Progenitor cell of endocrine pancreas (in vitro differentiated cells): Measurements from ENCODE around the gene INPP5D. TPM values are rescaled to one million over a fixed set of nuclear protein-coding genes. Genes with fewer than 3 reads are reported as not detected.
"Not testable (repeated sequence)": the region's sequence is repeated elsewhere in the genome, so short reads cannot be mapped to it uniquely, and the experiment has no call there.

Source experiments
- DNase-seq: peaks from one replicate; pipeline ENCODE4 v3.0.0; 2021; ENCODE audit warnings: low spot score; ENCODE audit not compliant: unreplicated experiment
- H3K27ac Mint-ChIP-seq: 2 replicates; pipeline ENCODE4 v1.8.0; 2021; ENCODE audit warnings: mild to moderate bottlenecking, moderate library complexity, mixed read lengths
- H3K27me3 Mint-ChIP-seq: 2 replicates; pipeline ENCODE4 v1.8.0; 2021; ENCODE audit warnings: mixed read lengths
- H3K36me3 Mint-ChIP-seq: 2 replicates; pipeline ENCODE4 v1.8.0; 2022; ENCODE audit warnings: mixed read lengths; ENCODE audit not compliant: insufficient read depth
- H3K4me1 Mint-ChIP-seq: 2 replicates; pipeline ENCODE4 v1.8.0; 2021; ENCODE audit warnings: low read depth, mixed read lengths
- H3K4me3 Mint-ChIP-seq: 2 replicates; pipeline ENCODE4 v1.8.0; 2021; ENCODE audit warnings: low read depth, mild to moderate bottlenecking, moderate library complexity, mixed read lengths
- H3K9me3 Mint-ChIP-seq: 2 replicates; pipeline ENCODE4 v1.8.0; 2021; ENCODE audit warnings: low read depth, mixed read lengths
- total RNA-seq: library from RNA; stranded (reverse); gene quantifications from 2 replicates; pipeline ENCODE4 v1.2.1, GENCODE V29; 2021
- TF ChIP-seq, protein P1 (sequence below): fragments of 200-600 bp; sonication (generic); IDR thresholded peaks from one replicate; pipeline ENCODE4 v1.5.0; 2021; ENCODE audit warnings: antibody characterized with exemption, mild to moderate bottlenecking; ENCODE audit not compliant: unreplicated experiment

INPP5D gene
- total RNA-seq, 1 donor from 2014 or later: 5.3 TPM

DNA sequence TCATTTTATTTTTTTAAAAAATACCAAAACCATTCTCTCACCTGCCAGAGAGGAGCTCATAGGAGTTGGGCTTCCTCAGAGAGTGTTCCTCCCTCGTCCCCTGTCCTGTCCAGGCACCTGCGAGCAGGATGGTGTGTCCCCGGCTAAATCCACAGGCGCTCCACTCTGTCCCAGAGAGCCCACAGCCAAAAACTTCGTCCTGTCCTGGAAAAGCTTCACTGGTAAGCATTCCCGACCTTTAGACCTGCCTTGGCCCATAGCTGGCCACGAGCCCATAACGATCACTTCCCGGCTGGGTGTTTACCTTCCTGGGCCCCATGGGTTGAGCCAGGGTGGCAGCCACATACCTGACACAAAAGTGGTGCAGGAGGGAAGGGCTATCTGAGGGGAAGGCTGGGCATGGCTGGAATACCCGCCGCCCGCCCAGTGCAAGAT lies 47.1 kb upstream of the INPP5D start, which contains the start of gene NGEF:
Gene NGEF (minus strand): TSS at position 230 of the 435 bp plus-strand sequence. CDS start 38,366 bp downstream, outside the sequence.
- Mint-ChIP-seq H3K4me1 (peaks cover 2% of the 10 kb centered on the region), H3K27ac (no peak within 1 kb of the TSS), H3K9me3 (peaks cover 4% of the 10 kb centered on the region), H3K27me3 (no peaks in the 10 kb centered on the region), H3K4me3 (no peak within 1 kb of the TSS), H3K36me3 (no peaks in the 10 kb centered on the region)
- TF ChIP-seq, protein P1, sequence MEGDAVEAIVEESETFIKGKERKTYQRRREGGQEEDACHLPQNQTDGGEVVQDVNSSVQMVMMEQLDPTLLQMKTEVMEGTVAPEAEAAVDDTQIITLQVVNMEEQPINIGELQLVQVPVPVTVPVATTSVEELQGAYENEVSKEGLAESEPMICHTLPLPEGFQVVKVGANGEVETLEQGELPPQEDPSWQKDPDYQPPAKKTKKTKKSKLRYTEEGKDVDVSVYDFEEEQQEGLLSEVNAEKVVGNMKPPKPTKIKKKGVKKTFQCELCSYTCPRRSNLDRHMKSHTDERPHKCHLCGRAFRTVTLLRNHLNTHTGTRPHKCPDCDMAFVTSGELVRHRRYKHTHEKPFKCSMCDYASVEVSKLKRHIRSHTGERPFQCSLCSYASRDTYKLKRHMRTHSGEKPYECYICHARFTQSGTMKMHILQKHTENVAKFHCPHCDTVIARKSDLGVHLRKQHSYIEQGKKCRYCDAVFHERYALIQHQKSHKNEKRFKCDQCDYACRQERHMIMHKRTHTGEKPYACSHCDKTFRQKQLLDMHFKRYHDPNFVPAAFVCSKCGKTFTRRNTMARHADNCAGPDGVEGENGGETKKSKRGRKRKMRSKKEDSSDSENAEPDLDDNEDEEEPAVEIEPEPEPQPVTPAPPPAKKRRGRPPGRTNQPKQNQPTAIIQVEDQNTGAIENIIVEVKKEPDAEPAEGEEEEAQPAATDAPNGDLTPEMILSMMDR: no peak
- DNase-seq: no peak

DNA sequence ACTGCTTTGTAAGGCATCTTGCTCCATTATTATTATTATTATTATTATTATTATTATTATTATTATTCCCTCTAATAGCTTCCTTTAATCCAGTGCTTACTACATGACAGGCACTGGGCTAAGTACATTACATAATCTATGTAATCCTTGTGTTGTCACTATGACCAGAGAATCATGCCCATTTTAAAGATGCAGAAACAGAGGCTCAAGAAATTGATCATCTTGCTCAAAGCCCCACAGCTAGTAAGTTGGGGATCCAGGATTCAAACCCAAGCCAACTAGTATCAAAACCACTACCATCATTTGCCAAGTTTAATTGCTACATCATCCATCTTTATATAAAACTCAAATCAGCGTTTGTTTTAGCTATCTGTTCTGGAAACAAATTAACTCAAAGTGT lies 46.5 kb upstream of the INPP5D start:
- Mint-ChIP-seq H3K4me1 (peaks cover 2% of the 10 kb centered on the region), H3K27ac (no peak overlapping the region), H3K27me3 (no peaks in the 10 kb centered on the region), H3K36me3 (no peaks in the 10 kb centered on the region), H3K4me3 (no peak overlapping the region), H3K9me3 (peaks cover 4% of the 10 kb centered on the region)
- TF ChIP-seq, protein P1: no peak
- DNase-seq: no peak

DNA sequence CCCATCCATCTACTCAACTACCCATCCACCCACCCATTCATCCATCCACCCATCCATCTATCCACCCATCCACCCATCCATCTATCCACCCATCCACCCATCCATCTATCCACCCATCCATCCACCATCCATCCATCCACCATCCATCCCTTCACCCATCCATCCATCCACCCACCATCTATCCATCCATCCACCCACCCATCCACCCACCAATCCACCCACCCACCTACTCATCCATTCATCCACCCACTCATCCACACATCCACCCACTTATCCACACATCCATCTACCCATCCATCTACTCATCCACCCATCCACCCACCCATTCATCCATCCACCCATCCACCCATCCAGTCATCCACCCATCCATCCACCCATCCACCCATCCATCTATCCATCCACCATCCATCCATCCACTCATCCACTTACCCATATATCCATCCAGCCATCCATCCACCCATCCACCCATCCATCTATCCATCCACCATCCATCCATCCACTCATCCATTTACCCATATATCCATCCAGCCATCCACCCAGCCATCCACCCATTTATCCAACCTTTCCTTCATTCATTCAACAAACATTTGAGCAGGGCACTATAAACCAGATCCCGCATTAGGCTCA lies 45.0 kb upstream of the INPP5D start:
- Mint-ChIP-seq H3K9me3 (peaks cover 4% of the 10 kb centered on the region), H3K27me3 (no peaks in the 10 kb centered on the region), H3K27ac (no peak overlapping the region), H3K36me3 (no peaks in the 10 kb centered on the region), H3K4me1 (peaks cover 2% of the 10 kb centered on the region), H3K4me3 (no peak overlapping the region)
- TF ChIP-seq, protein P1: no peak
- DNase-seq: no peak

DNA sequence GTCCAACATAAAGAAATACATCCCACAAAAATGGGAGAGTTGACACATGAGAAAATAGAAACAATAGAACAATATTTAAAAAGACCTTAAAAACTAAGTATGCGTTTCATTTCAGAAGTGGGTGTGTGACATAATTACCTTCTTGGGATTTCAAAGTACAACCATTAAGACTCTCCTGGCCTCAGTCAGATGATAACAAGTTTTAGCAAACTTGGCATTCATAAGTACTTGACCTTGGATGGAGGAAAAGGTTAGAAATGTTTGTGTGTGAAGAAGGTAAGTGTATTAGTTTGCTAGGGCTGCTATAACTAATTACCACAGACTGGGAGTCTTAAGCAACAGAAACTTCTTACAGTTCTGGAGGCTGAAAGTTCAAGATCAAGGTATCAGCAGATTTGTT lies 42.2 kb upstream of the INPP5D start:
- H3K27me3 Mint-ChIP-seq: no peaks in the 10 kb centered on the region
- no peak overlapping the region for H3K27ac Mint-ChIP-seq
- no peak for DNase-seq

DNA sequence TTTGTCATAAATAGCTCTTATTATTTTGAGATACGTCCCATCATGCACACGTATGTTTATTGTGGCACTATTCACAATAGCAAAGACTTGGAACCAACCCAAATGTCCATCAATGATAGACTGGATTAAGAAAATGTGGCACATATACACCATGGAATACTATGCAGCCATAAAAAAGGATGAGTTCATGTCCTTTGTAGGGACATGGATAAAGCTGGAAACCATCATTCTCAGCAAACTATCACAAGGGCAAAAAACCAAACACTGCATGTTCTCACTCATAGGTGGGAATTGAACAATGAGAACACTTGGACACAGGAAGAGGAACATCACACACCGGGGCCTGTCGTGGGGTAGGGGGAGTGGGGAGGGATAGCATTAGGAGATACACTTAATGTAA lies 40.5 kb upstream of the INPP5D start:
- not testable (repeated sequence) for H3K27me3 Mint-ChIP-seq, H3K36me3 Mint-ChIP-seq, H3K4me1 Mint-ChIP-seq, H3K9me3 Mint-ChIP-seq, H3K27ac Mint-ChIP-seq, H3K4me3 Mint-ChIP-seq, DNase-seq

More for the DNA sequence above, 42.2 kb upstream of the INPP5D start:
- H3K36me3 Mint-ChIP-seq: no peaks in the 10 kb centered on the region
- TF ChIP-seq, protein P1: no peak
- peaks cover 4% of the 10 kb centered on the region for H3K9me3 Mint-ChIP-seq
- no peaks in the 10 kb centered on the region for H3K4me1 Mint-ChIP-seq
- no peak overlapping the region for H3K4me3 Mint-ChIP-seq

DNA sequence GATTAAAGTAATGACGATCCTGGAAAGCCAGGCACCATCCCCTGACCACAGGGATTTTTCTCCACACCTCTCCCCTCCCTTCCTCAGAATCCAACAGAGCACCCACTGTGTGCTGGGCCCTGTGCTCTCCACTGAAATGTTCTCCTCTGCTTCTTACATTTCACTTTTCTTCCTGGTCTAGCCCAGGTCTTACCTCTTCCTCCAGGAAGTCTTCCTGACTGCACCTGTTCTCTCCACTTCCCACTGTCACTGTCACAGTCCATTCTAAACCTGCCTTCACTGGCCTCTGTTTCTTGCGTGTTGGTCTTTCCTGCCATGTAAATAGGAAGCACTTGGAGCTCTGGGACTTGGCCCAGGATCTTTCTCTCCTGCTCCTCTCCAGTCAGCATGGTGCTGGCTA lies 39.7 kb upstream of the INPP5D start:
- Mint-ChIP-seq H3K27ac (no peak overlapping the region), H3K36me3 (no peaks in the 10 kb centered on the region), H3K4me3 (no peak overlapping the region), H3K9me3 (peaks cover 2% of the 10 kb centered on the region), H3K4me1 (no peaks in the 10 kb centered on the region), H3K27me3 (no peaks in the 10 kb centered on the region)
- TF ChIP-seq, protein P1: no peak
- no peak for DNase-seq
